Testis (tissue), 5 donors: ENCODE results near the gene RAB11FIP3. TPM values are rescaled to one million over a fixed set of nuclear protein-coding genes. Genes with fewer than 3 reads are reported as not detected.
"Not testable (repeated sequence)": the region's sequence is repeated elsewhere in the genome, so short reads cannot be mapped to it uniquely, and the experiment has no call there.

Experiments
- DNase-seq: peaks from one replicate; pipeline ENCODE4 v3.0.0-alpha.2; 2019
- H3K27ac ChIP-seq, 2 donors: fragments of 200-600 bp; sonication (generic); one replicate each; pipeline ENCODE4 v1.5.1; 2019
- H3K27me3 ChIP-seq: fragments of 200-600 bp; sonication (generic); one replicate; pipeline ENCODE4 v1.5.1; 2019
- H3K36me3 ChIP-seq: fragments of 200-600 bp; sonication (generic); one replicate; pipeline ENCODE4 v1.5.1; 2017; ENCODE audit warnings: low read depth; ENCODE audit errors: missing control alignments
- H3K4me1 ChIP-seq: fragments of 200-600 bp; sonication (generic); one replicate; pipeline ENCODE4 v1.5.1; 2019
- H3K4me3 ChIP-seq, 2 donors: fragments of 200-600 bp; sonication (generic); one replicate each; pipeline ENCODE4 v1.5.1; 2017 to 2019
- H3K9me3 ChIP-seq: fragments of 200-600 bp; sonication (generic); one replicate; pipeline ENCODE4 v1.5.1; 2017
- CTCF ChIP-seq, 3 experiments: fragments of 450-650 bp in 2 of 3; fragments of 200-600 bp in 1 of 3; sonication (generic) in 1 of 3; IDR thresholded peaks; one replicate each; pipeline ENCODE4 v1.5.1; 2016 to 2019; ENCODE audit warnings: antibody characterized with exemption in 3 of 3, mild to moderate bottlenecking in 2 of 3, moderate library complexity in 1 of 3
- POLR2A ChIP-seq: fragments of 450-650 bp; IDR thresholded peaks from one replicate; pipeline ENCODE4 v1.6.1; 2017; ENCODE audit warnings: antibody characterized with exemption, mild to moderate bottlenecking, moderate library complexity
- WGBS, 2 donors: methylation state at CpG; one replicate each; pipeline ENCODE4 v1.1.5; 2018; 5-methylcytosine and 5-hydroxymethylcytosine counted together
- intact Hi-C: fragments of 100-400 bp; cut with DNase I; formaldehyde crosslinking; loops from one replicate; pipeline ENCODE4 v1.15.1; 2023; ENCODE audit warnings: low total_unique reads
- long read RNA-seq, 2 donors: transcript quantifications; one replicate each; lab custom pipeline, GENCODE V29; 2026
- polyA plus RNA-seq: library from polyadenylated mRNA; stranded (reverse); fragments of 350-450 nt; fragmentation: Illumina TruSeq; extraction: RNeasy Lipid Tissue Mini Kit (QIAGEN cat#74804); gene quantifications from one replicate; pipeline ENCODE4 v1.2.3, GENCODE V29; 2014; ENCODE audit warnings: low read depth, low replicate concordance; ENCODE audit not compliant: insufficient read depth
- total RNA-seq, 2 donors: library from RNA; depleted of rRNA; stranded (reverse); fragments of >200 nt; gene quantifications; one replicate each; pipeline ENCODE4 v1.2.3, GENCODE V29; 2016

RAB11FIP3 gene
- total RNA-seq (100 to 1,000 TPM; 166 to 186 TPM), polyA plus RNA-seq (61.7 TPM)
- long read RNA-seq, donor 1, full-length matches to known transcripts, result 3 of 3 reads
- long read RNA-seq, donor 1, partial matches to known transcripts, result 0 of 3 reads
- long read RNA-seq, donor 1, other reads (novel, unspliced or antisense), result 0 of 3 reads
- long read RNA-seq, donor 2, full-length matches to known transcripts, result 7 of 7 reads
- long read RNA-seq, donor 2, partial matches to known transcripts, result 0 of 7 reads
- long read RNA-seq, donor 2, other reads (novel, unspliced or antisense), result 0 of 7 reads

- no peaks in the 10 kb centered on the region for H3K27me3 ChIP-seq
- no peaks in the 10 kb centered on the region for H3K36me3 ChIP-seq
- intact Hi-C loops, result no loop called here
- WGBS, 2 donors, result 0 to 2% methylated on average over 11 to 68 of the region's 77 CpGs
- peak within 1 kb of the TSS; percentile 91 to 95 for H3K27ac ChIP-seq
- H3K4me3 ChIP-seq, result peak within 1 kb of the TSS; percentile 62 to 76
- TF ChIP-seq POLR2A, result no peak
- no peak for TF ChIP-seq CTCF (IDR thresholded peaks at IDR 0.05)
- peaks cover 36% of the 10 kb centered on the region for H3K4me1 ChIP-seq
- no peaks in the 10 kb centered on the region for H3K9me3 ChIP-seq
- peak; percentile 92 for DNase-seq
Measured at GRCh38 chr16:425082-425718, at the start of gene RAB11FIP3. RAB11FIP3 (plus strand) TSS chr16:425649; CDS start chr16:426007, 358 bp downstream.

- no peak for TF ChIP-seq POLR2A
- no peak for TF ChIP-seq CTCF (IDR thresholded peaks at IDR 0.05)
- intact Hi-C loops, result no loop called here
- H3K27me3 ChIP-seq, result no peaks in the 10 kb centered on the region
- H3K4me3 ChIP-seq, result no peak overlapping the region
- H3K36me3 ChIP-seq, result no peaks in the 10 kb centered on the region
- 95 to 96% methylated on average over 10 to 44 of the region's 44 CpGs for WGBS, 2 donors
- peaks cover 34% of the 10 kb centered on the region for H3K4me1 ChIP-seq
- no peak overlapping the region for H3K27ac ChIP-seq
- DNase-seq, result no peak
- no peaks in the 10 kb centered on the region for H3K9me3 ChIP-seq
Measured at GRCh38 chr16:375927-376816, 49.3 kb upstream of the RAB11FIP3 start.

DNA sequence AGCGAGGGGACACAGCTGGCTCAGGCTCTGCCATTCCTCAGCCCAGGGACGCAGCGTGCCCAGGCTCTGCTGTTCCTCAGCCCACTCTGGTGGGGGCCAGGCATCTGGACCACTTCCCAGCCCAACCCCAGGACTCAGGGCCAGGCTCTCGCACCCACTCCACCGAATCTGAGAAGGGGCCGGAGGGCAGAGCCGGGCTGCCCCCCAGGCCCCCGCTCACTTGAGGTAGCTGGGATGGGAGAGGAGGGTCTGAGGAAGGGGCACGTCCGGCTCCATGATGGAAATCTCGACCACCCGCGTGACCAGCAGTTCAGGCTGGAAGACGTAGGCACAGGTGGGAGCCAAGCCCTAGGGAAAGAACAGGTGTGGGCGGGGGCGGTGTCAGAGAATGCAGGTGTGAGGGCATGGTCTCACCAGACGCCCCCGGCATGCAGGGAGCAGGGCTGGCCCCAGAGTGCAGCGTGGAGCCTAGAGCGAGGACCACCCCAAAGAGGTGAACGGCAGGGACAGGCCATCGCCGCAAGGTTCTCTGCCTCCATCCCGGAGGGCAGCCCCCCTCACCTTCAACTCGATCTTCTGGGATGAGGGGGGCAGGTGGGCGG is 48.5 kb upstream of the RAB11FIP3 start:
- no peak for DNase-seq
- intact Hi-C loops, result no loop called here
- H3K4me1 ChIP-seq, result peaks cover 26% of the 10 kb centered on the region
- TF ChIP-seq POLR2A (no peak), CTCF (IDR thresholded peaks at IDR 0.05) (no peak)
- H3K4me3 ChIP-seq, result no peak overlapping the region
- no peaks in the 10 kb centered on the region for H3K27me3 ChIP-seq
- no peak overlapping the region for H3K27ac ChIP-seq
- H3K36me3 ChIP-seq, result no peaks in the 10 kb centered on the region
- 91 to 97% methylated on average over 20 to 21 of the region's 26 CpGs for WGBS, 2 donors
- H3K9me3 ChIP-seq, result no peaks in the 10 kb centered on the region

GRCh38 chr16:377419-377951 is 48.0 kb upstream of the RAB11FIP3 start:
- H3K4me1 ChIP-seq, result peaks cover 22% of the 10 kb centered on the region
- no peak overlapping the region for H3K27ac ChIP-seq
- no peaks in the 10 kb centered on the region for H3K9me3 ChIP-seq
- WGBS, 2 donors, result 91 to 92% methylated on average over 31 to 42 of the region's 42 CpGs
- TF ChIP-seq CTCF (IDR thresholded peaks at IDR 0.05) (no peak), POLR2A (no peak)
- H3K36me3 ChIP-seq, result no peaks in the 10 kb centered on the region
- H3K4me3 ChIP-seq, result no peak overlapping the region
- DNase-seq, result no peak
- intact Hi-C loops, result no loop called here
- H3K27me3 ChIP-seq, result no peaks in the 10 kb centered on the region

DNA sequence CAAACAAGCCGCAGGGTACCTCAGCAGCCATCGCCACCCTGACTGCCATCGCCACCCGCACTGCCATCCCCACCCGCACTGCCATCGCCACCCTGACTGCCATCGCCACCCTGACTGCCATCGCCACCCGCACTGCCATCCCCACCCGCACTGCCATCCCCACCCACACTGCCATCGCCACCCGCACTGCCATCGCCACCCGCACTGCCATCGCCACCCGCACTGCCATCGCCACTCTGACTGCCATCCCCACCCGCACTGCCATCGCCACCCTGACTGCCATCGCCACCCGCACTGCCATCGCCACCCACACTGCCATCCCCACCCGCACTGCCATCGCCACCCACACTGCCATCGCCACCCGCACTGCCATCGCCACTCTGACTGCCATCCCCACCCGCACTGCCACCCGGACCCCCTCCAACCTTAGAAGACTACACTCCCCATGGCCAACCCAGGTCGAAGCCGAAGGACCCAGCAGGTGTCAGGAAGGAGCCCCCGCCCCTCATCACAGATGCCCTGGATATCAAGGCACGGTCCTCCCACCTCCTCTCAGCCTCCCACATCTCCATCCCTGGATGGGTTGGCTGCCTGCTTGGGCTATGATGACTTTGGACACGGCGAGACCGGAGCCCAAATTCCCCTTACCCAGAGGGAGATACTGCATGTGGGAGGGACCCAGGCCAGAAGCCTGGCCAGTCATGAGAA is 47.2 kb upstream of the RAB11FIP3 start:
- not testable (repeated sequence) for H3K27ac ChIP-seq
- 84 to 87% methylated on average over 32 to 36 of the region's 36 CpGs for WGBS, 2 donors

More for the DNA sequence above, 47.2 kb upstream of the RAB11FIP3 start:
- H3K27me3 ChIP-seq, H3K4me3 ChIP-seq, H3K9me3 ChIP-seq, intact Hi-C loops, DNase-seq, H3K36me3 ChIP-seq: not testable (repeated sequence)
- peaks cover 26% of the 10 kb centered on the region for H3K4me1 ChIP-seq
